K562 (cell line): ENCODE data around the gene THADA. TPM values are rescaled to one million over a fixed set of nuclear protein-coding genes. Genes with fewer than 3 reads are reported as not detected.

Experiments used
- ATAC-seq: fragments of 200-7000 bp; cut with Tn5 transposase; 3 replicates; pipeline ENCODE4 v1.9.1; 2020; ENCODE audit warnings: moderate library complexity
- BruUV-seq: library from RNA; stranded (reverse); fragments of 400-500 nt; replicated peaks from 2 replicates; lab custom pipeline; 2021; lab: Mats Ljungman, UMichigan
- CTCF ChIA-PET: fragments of 300-600 bp; formaldehyde crosslinking; extraction: SDS; loops from one replicate; lab custom pipeline; 2021; ENCODE audit warnings: low intra/inter-chr PET ratio; lab: Yijun Ruan, JAX
- POLR2A ChIA-PET: fragments of 300-600, 350-650 bp; sonication (Branson Sonifier 250); formaldehyde crosslinking; extraction: SDS; loops from one replicate; lab custom pipeline; 2021; ENCODE audit warnings: antibody characterized with exemption, inconsistent platforms; lab: Yijun Ruan, JAX
- DNase-seq, 4 experiments: peaks; one replicate each; pipeline versions ENCODE4 v3.0.0 to v3.0.0-alpha.2; 2011 to 2018; ENCODE audit warnings: low spot score in 3 of 4, mixed read lengths in 3 of 4; ENCODE audit errors: extremely low read depth in 1 of 4
- FAIRE-seq: peaks from 2 replicates; lab custom pipeline; 2011; peaks lifted over from hg19 to GRCh38; lab: Jason Lieb, UNC
- H2AFZ ChIP-seq: 2 replicates; pipeline ENCODE4 v1.6.0; 2011; ENCODE audit warnings: low read depth, low read length, control low read depth, inconsistent platforms
- H3K27ac ChIP-seq: fragments of 200-600 bp; 3 replicates; pipeline ENCODE4 v1.8.0; 2011; ENCODE audit warnings: low read depth, mild to moderate bottlenecking, control low read depth, inconsistent platforms, low read length, moderate library complexity, mixed read lengths; ENCODE audit errors: extremely low read depth
- H3K27me3 ChIP-seq, 2 experiments: fragments of 300-600 bp in 1 of 2; 2 replicates in 1 of 2; 3 replicates in 1 of 2; pipeline versions ENCODE4 v1.6.0 to v1.8.0; 2011; ENCODE audit warnings: inconsistent platforms in 2 of 2, low read length in 2 of 2, mild to moderate bottlenecking in 1 of 2, mixed read lengths in 1 of 2, moderate library complexity in 1 of 2; ENCODE audit not compliant: control insufficient read depth in 2 of 2, insufficient read depth in 2 of 2
- H3K36me3 ChIP-seq: fragments of 300-600 bp; 3 replicates; pipeline ENCODE4 v1.8.0; 2011; ENCODE audit warnings: mild to moderate bottlenecking, low read length, inconsistent platforms; ENCODE audit not compliant: control insufficient read depth, insufficient read depth
- H3K4me1 ChIP-seq, 2 experiments: fragments of 200-600 bp in 1 of 2; replicated peaks in 1 of 2; 2 replicates in 1 of 2; 3 replicates in 1 of 2; pipeline versions ENCODE4 v1.5.1 to v1.8.0; 2011; ENCODE audit warnings: inconsistent platforms in 2 of 2, low read length in 2 of 2, mild to moderate bottlenecking in 1 of 2, mixed read lengths in 1 of 2, moderate library complexity in 1 of 2; ENCODE audit not compliant: control insufficient read depth in 2 of 2, insufficient read depth in 2 of 2
- H3K4me2 ChIP-seq: 2 replicates; pipeline ENCODE4 v1.6.1; 2011; ENCODE audit warnings: low read length, control low read depth, inconsistent platforms, mixed read lengths; ENCODE audit not compliant: insufficient read depth
- H3K4me3 ChIP-seq: fragments of 200-600 bp; sonication (generic), shearing (Covaris generic); 2 replicates; pipeline ENCODE4 v1.5.1; 2016; ENCODE audit warnings: control low read depth, inconsistent platforms
- H3K79me2 ChIP-seq: fragments of 200-600 bp; 3 replicates; pipeline ENCODE4 v1.8.0; 2011; ENCODE audit warnings: low read length, inconsistent platforms; ENCODE audit not compliant: control insufficient read depth, insufficient read depth
- H3K9ac ChIP-seq, 2 experiments: 2 replicates each; pipeline versions ENCODE4 v1.6.0 to v1.6.1; 2011; ENCODE audit warnings: low read depth in 2 of 2, low read length in 2 of 2, control low read depth in 1 of 2, inconsistent platforms in 1 of 2, mild to moderate bottlenecking in 1 of 2, mixed read lengths in 1 of 2; ENCODE audit not compliant: insufficient read depth in 1 of 2
- H3K9me1 ChIP-seq: one replicate; pipeline ENCODE4 v1.6.0; 2011; ENCODE audit warnings: inconsistent platforms, mild to moderate bottlenecking, low read length, moderate library complexity; ENCODE audit not compliant: control insufficient read depth, insufficient read depth
- H3K9me3 ChIP-seq: replicated peaks from 2 replicates; pipeline ENCODE4 v1.5.1; 2011; ENCODE audit warnings: low read depth, low read length, inconsistent platforms; ENCODE audit not compliant: control insufficient read depth, insufficient read depth
- H4K20me1 ChIP-seq: replicated peaks from 2 replicates; pipeline ENCODE4 v1.6.1; 2011; ENCODE audit warnings: low read length, inconsistent platforms, mixed read lengths; ENCODE audit not compliant: control insufficient read depth, insufficient read depth
- BDP1 ChIP-seq: IDR thresholded peaks from 3 replicates; pipeline ENCODE4 v1.6.1; 2011; ENCODE audit not compliant: insufficient read length, insufficient read depth
- CHD4 ChIP-seq: fragments of 200-600 bp; sonication (generic); IDR thresholded peaks from 3 replicates; pipeline ENCODE4 v1.6.1; 2012; ENCODE audit warnings: low read depth, mild to moderate bottlenecking, mixed read lengths, low read length, inconsistent platforms; ENCODE audit not compliant: insufficient read depth, insufficient replicate concordance, poor library complexity, severe bottlenecking
- CTBP1 ChIP-seq: fragments of 450-650 bp; IDR thresholded peaks from 2 replicates; pipeline ENCODE4 v1.6.1; 2016; ENCODE audit warnings: borderline replicate concordance
- FOXJ2 ChIP-seq: fragments of 200-800 bp; sonication (Bioruptor generic); IDR thresholded peaks from 2 replicates; pipeline ENCODE4 v1.6.1; 2016; ENCODE audit warnings: missing genetic modification characterization, missing compliant biosample characterization
- GATAD2B ChIP-seq: fragments of 450-650 bp; IDR thresholded peaks from 2 replicates; pipeline ENCODE4 v1.6.1; 2017; ENCODE audit warnings: mild to moderate bottlenecking, borderline replicate concordance
- MECOM ChIP-seq: fragments of 250-450 bp; sonication (Bioruptor Pico); IDR thresholded peaks from 2 replicates; pipeline ENCODE4 v1.8.0; 2022; ENCODE audit warnings: inconsistent platforms
- NBN ChIP-seq: fragments of 450-650 bp; IDR thresholded peaks from 2 replicates; pipeline ENCODE4 v1.6.1; 2016; ENCODE audit warnings: low read depth, mild to moderate bottlenecking
- ZNF232 ChIP-seq: sonication (generic); formaldehyde crosslinking; IDR thresholded peaks from 2 replicates; pipeline ENCODE4 v1.8.0; 2022; ENCODE audit warnings: mild to moderate bottlenecking, missing genetic modification reagents
- ZNF318 ChIP-seq, 2 experiments: fragments of 450-650 bp; IDR thresholded peaks; 2 replicates each; pipeline ENCODE4 v1.6.1; 2016; ENCODE audit warnings: mild to moderate bottlenecking in 2 of 2, borderline replicate concordance in 1 of 2, low read depth in 1 of 2, moderate library complexity in 1 of 2
- ZNF354B ChIP-seq: fragments of 250-450 bp; sonication (Bioruptor Pico); IDR thresholded peaks from 2 replicates; pipeline ENCODE4 v1.4.0; 2020
- WGBS: fragments of 100-300 bp; shearing (Covaris generic); methylation state at CpG from one replicate; pipeline ENCODE4 v1.1.6; 2016; ENCODE audit warnings: low coverage, mixed read lengths; ENCODE audit not compliant: insufficient coverage; ENCODE audit errors: missing lambda C conversion rate; 5-methylcytosine and 5-hydroxymethylcytosine counted together
- in situ Hi-C: fragments of 300-500 bp; cut with MboI; formaldehyde crosslinking; loops from 4 replicates; pipeline ENCODE4 v1.15.0; 2018; ENCODE audit warnings: inconsistent platforms, mixed read lengths
- intact Hi-C: fragments of 100-400 bp; cut with micrococcal nuclease; formaldehyde crosslinking; loops from 2 replicates; pipeline ENCODE4 v1.14.2; 2022
- polyA plus RNA-seq, 8 experiments: library from polyadenylated mRNA; depleted of rRNA in 4 of 8; stranded (reverse) in 5 of 8; unstranded in 3 of 8; fragments of >200 nt; fragmentation: Nextera tagmentation in 2 of 8; fragmentation: Illumina TruSeq in 1 of 8; extraction: Ambion mirVana in 2 of 8; extraction: Trizol in 1 of 8; gene quantifications; 2 replicates each; pipeline versions ENCODE4 v1.2.1 to v1.2.3, GENCODE V29; 2011 to 2014; ENCODE audit warnings: inconsistent platforms in 1 of 8, missing spikeins in 1 of 8
- total RNA-seq, 7 experiments: library from RNA; depleted of rRNA in 6 of 7; stranded (reverse); fragments of >200 nt in 6 of 7; fragmentation: Illumina TruSeq in 2 of 7; extraction: Trizol in 2 of 7; gene quantifications; 2 replicates each; pipeline versions ENCODE4 v1.2.1 to v1.2.3, GENCODE V29; 2011 to 2021; ENCODE audit warnings: low replicate concordance in 1 of 7

The THADA gene
- total and polyA plus RNA-seq, 9 of the 15 experiments (the other 6 are each of a cell fraction or from before 2014, with no cell fraction given): 17.8 to 34.7 (median 31.9) TPM

DNA sequence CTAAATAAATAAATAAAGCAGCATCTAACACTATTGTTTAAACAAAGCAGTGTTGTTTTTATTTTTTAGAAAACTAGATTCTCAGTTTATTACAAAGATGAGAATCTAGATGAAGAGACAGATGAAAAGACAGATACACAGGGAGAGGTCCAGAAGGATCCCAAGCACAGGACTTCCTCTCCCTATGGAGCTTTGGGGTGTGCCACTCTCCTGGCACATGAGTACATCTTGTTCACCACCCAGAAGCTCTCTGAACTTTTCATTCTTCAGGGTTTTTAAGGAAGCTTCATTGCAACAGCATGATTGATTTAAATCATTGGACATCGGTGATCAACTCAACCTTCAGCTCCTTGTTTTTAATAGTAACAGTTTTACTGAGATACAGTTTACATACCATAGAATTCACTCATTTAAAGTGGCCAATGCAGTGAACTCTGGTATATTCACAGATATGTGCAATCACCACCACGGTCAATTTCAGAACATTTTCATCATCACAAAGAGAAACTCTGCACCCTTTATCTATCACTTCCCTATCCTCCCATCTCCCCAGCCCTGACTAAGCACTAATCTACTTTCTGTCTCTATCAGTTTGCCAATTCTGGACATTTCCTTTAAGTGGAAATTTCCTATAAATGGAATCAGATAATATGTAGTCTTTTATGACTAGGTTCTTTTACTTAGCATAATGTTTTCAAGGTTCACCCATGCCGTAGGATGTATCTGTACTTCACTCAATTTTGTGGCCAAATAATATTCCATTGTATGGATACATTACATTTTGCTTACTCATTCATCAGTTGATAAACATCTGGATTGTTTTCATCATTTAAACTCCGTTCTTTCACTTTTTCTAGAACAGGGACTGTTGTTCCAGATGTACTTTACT is 307.2 kb downstream of the THADA start:
- peaks cover 8% of the 10 kb centered on the region for H3K9me3 ChIP-seq
- 31% methylated on average over 4 of the region's 4 CpGs for WGBS
- DNase-seq (no peak), ATAC-seq (peak; percentile 50; the same call in 2 of the 3 replicates), FAIRE-seq (no peak)
- H3K36me3 ChIP-seq: peaks cover 47% of the 10 kb centered on the region
- POLR2A ChIA-PET: interaction anchor here (0.7 kb wide), 1 partner anchor 14 kb away, joined by 3 read pairs; no protein-coding TSS in a partner anchor
- no peak overlapping the region for H3K4me3 ChIP-seq
- H3K27ac ChIP-seq: peak overlapping the region; percentile 10; the same call in 1 of the 3 replicates
- CTCF ChIA-PET: no interaction called here
- in situ Hi-C loops: no loop called here
- H3K4me2 ChIP-seq: no peak overlapping the region
- H3K4me1 ChIP-seq: peaks cover 0 to 24% of the 10 kb centered on the region in 2 experiments; a peak in 3 of 5 replicates
- H4K20me1 ChIP-seq: no peaks in the 10 kb centered on the region
- intact Hi-C loops: no loop called here
- no peaks in the 10 kb centered on the region for H3K27me3 ChIP-seq
- H3K79me2 ChIP-seq: no peaks in the 10 kb centered on the region
- H2AFZ ChIP-seq: no peak overlapping the region
- no peak overlapping the region for H3K9ac ChIP-seq
- H3K9me1 ChIP-seq: no peaks in the 10 kb centered on the region
- no TSS peak for BruUV-seq
- TF ChIP-seq ZNF354B (0 out of 2 replicates have a peak, but pooled peaks have one; percentile 17), BDP1 (no peak), ZNF232 (CRISPR knock-in tag) (no peak), GATAD2B (peak; percentile 75; the same call in 1 of the 2 replicates), FOXJ2 (tag) (peak; percentile 26; the same call in 1 of the 2 replicates), CHD4 (no peak), ZNF318 (IDR thresholded peaks at IDR 0.05; ENCODE audit: borderline replicate concordance in 1 of 2, low read depth in 1 of 2) (0 out of 4 replicates have a peak, but pooled peaks of 1 of the 2 experiments have one; percentile 64), NBN (peak; percentile 56; the same call in 1 of the 2 replicates), MECOM (CRISPR knock-in tag) (peak; percentile 15; the same call in 1 of the 2 replicates), CTBP1 (peak; percentile 43; the same call in 1 of the 2 replicates)
